IMR-90 (cell line): ENCODE data around the gene BBS12. TPM values are rescaled to one million over a fixed set of nuclear protein-coding genes. Genes with fewer than 3 reads are reported as not detected.
A peak's percentile ranks its signal among the peaks of the same experiment; 100 is the strongest.

Experiments used
- ATAC-seq: fragments of 200-7000 bp; cut with Tn5 transposase; 2 replicates; pipeline ENCODE4 v1.9.1; 2020; ENCODE audit warnings: low read depth, mild to moderate bottlenecking, moderate library complexity
- BruUV-seq: library from RNA; stranded (reverse); fragments of 400-500 nt; replicated peaks from 2 replicates; lab custom pipeline; 2021; lab: Mats Ljungman, UMichigan
- CTCF ChIA-PET: fragments of 300-600 bp; formaldehyde crosslinking; extraction: SDS; loops from one replicate; lab custom pipeline; 2021; ENCODE audit warnings: antibody characterized with exemption; lab: Yijun Ruan, JAX
- POLR2A ChIA-PET: fragments of 300-600 bp; sonication (Branson Sonifier 250); formaldehyde crosslinking; loops from one replicate; lab custom pipeline; 2022; ENCODE audit warnings: antibody characterized with exemption; ENCODE audit not compliant: unreplicated experiment; lab: Charles Lee
- DNase-seq: peaks from one replicate; pipeline ENCODE4 v3.0.0; 2013
- H2AFZ ChIP-seq: replicated peaks from 2 replicates; pipeline ENCODE3; 2013; ENCODE audit warnings: low read length, mild to moderate bottlenecking; ENCODE audit not compliant: poor library complexity
- H2AK5ac ChIP-seq: 2 replicates; pipeline ENCODE4 v1.6.1; 2013; ENCODE audit warnings: low read depth, low read length, inconsistent platforms
- H2AK9ac ChIP-seq: replicated peaks from 2 replicates; pipeline ENCODE3; 2013; ENCODE audit warnings: mild to moderate bottlenecking, low read depth, low read length, moderate library complexity; ENCODE audit not compliant: poor library complexity
- H2BK120ac ChIP-seq: 2 replicates; pipeline ENCODE4 v1.6.1; 2013; ENCODE audit warnings: low read depth, low read length, inconsistent platforms
- H2BK15ac ChIP-seq: 3 replicates; pipeline ENCODE4 v1.6.1; 2013; ENCODE audit warnings: low read depth, low read length, inconsistent platforms
- H2BK20ac ChIP-seq: 2 replicates; pipeline ENCODE4 v1.6.1; 2013; ENCODE audit warnings: low read depth, mild to moderate bottlenecking, inconsistent platforms, low read length, moderate library complexity
- H2BK5ac ChIP-seq: 2 replicates; pipeline ENCODE4 v1.6.1; 2013; ENCODE audit warnings: mild to moderate bottlenecking, low read depth, low read length, inconsistent platforms; ENCODE audit not compliant: poor library complexity, severe bottlenecking
- H3K14ac ChIP-seq: replicated peaks from 2 replicates; pipeline ENCODE4 v1.6.1; 2013; ENCODE audit warnings: low read depth, low read length, inconsistent platforms
- H3K18ac ChIP-seq: 2 replicates; pipeline ENCODE4 v1.6.1; 2013; ENCODE audit warnings: low read depth, low read length, control low read depth
- H3K23ac ChIP-seq: 2 replicates; pipeline ENCODE4 v1.6.1; 2013; ENCODE audit warnings: low read depth, low read length, inconsistent platforms
- H3K27ac ChIP-seq: 2 replicates; pipeline ENCODE4 v1.5.1; 2013; ENCODE audit warnings: mild to moderate bottlenecking, control low read depth, low read length; ENCODE audit not compliant: insufficient read depth
- H3K27me3 ChIP-seq: 2 replicates; pipeline ENCODE4 v1.6.1; 2013; ENCODE audit warnings: low read length; ENCODE audit not compliant: control insufficient read depth, insufficient read depth
- H3K36me3 ChIP-seq: 2 replicates; pipeline ENCODE4 v1.6.1; 2013; ENCODE audit warnings: low read length, mixed read lengths; ENCODE audit not compliant: control insufficient read depth, insufficient read depth
- H3K4ac ChIP-seq: 2 replicates; pipeline ENCODE4 v1.6.1; 2013; ENCODE audit warnings: low read depth, low read length, inconsistent platforms
- H3K4me1 ChIP-seq: 2 replicates; pipeline ENCODE4 v1.6.1; 2013; ENCODE audit warnings: low read length, mixed read lengths; ENCODE audit not compliant: control insufficient read depth, insufficient read depth
- H3K4me2 ChIP-seq: 2 replicates; pipeline ENCODE4 v1.6.1; 2013; ENCODE audit warnings: low read depth, mild to moderate bottlenecking, control low read depth, low read length, moderate library complexity
- H3K4me3 ChIP-seq: 2 replicates; pipeline ENCODE4 v1.5.1; 2013; ENCODE audit warnings: low read depth, mild to moderate bottlenecking, control low read depth, low read length, moderate library complexity; ENCODE audit not compliant: insufficient read depth
- H3K56ac ChIP-seq: 2 replicates; pipeline ENCODE4 v1.6.1; 2013; ENCODE audit warnings: low read length, inconsistent platforms; ENCODE audit not compliant: insufficient read depth; ENCODE audit errors: extremely low read depth
- H3K79me1 ChIP-seq, 2 experiments: 2 replicates each; pipeline ENCODE4 v1.6.1; 2013; ENCODE audit warnings: low read length in 2 of 2, inconsistent platforms in 1 of 2, low read depth in 1 of 2
- H3K9ac ChIP-seq: 2 replicates; pipeline ENCODE4 v1.6.1; 2013; ENCODE audit warnings: low read depth, low read length, control low read depth
- H3K9me1 ChIP-seq: 2 replicates; pipeline ENCODE4 v1.6.1; 2013; ENCODE audit warnings: low read length, inconsistent platforms; ENCODE audit not compliant: insufficient read depth
- H3K9me3 ChIP-seq: 2 replicates; pipeline ENCODE4 v1.6.1; 2013; ENCODE audit warnings: low read length; ENCODE audit not compliant: control insufficient read depth, insufficient read depth
- H4K20me1 ChIP-seq: 2 replicates; pipeline ENCODE4 v1.6.1; 2013; ENCODE audit warnings: low read length, inconsistent platforms; ENCODE audit not compliant: insufficient read depth
- H4K5ac ChIP-seq: 2 replicates; pipeline ENCODE4 v1.6.1; 2013; ENCODE audit warnings: mild to moderate bottlenecking, low read depth, low read length, control low read depth
- H4K8ac ChIP-seq, 2 experiments: 2 replicates each; pipeline ENCODE4 v1.6.1; 2013; ENCODE audit warnings: low read depth in 2 of 2, low read length in 2 of 2, control low read depth in 1 of 2, inconsistent platforms in 1 of 2
- H4K91ac ChIP-seq: 2 replicates; pipeline ENCODE4 v1.6.1; 2013; ENCODE audit warnings: low read depth, low read length, inconsistent platforms; ENCODE audit not compliant: insufficient read depth
- CEBPB ChIP-seq: IDR thresholded peaks from 2 replicates; pipeline ENCODE4 v1.6.1; 2012; ENCODE audit warnings: low read depth, low read length, improper control_type of control experiment
- ELK1 ChIP-seq: fragments of 150-350 bp; IDR thresholded peaks from 2 replicates; pipeline ENCODE4 v1.6.1; 2016; ENCODE audit warnings: low read depth, mild to moderate bottlenecking, low read length, moderate library complexity, borderline replicate concordance
- FOS ChIP-seq: fragments of 150-350 bp; IDR thresholded peaks from 2 replicates; pipeline ENCODE4 v1.6.1; 2016; ENCODE audit warnings: low read depth, low read length
- MAZ ChIP-seq: IDR thresholded peaks from 2 replicates; pipeline ENCODE4 v1.6.1; 2012; ENCODE audit warnings: low read depth, mild to moderate bottlenecking, low read length, improper control_type of control experiment, moderate library complexity, borderline replicate concordance
- MXI1 ChIP-seq: IDR thresholded peaks from 2 replicates; pipeline ENCODE4 v1.6.1; 2012; ENCODE audit warnings: low read depth, mild to moderate bottlenecking, low read length, moderate library complexity, borderline replicate concordance
- POLR2A ChIP-seq: IDR thresholded peaks from 2 replicates; pipeline ENCODE4 v1.6.1; 2012; ENCODE audit warnings: mild to moderate bottlenecking, low read depth, low read length
- RCOR1 ChIP-seq: IDR thresholded peaks from 2 replicates; pipeline ENCODE4 v1.6.1; 2012; ENCODE audit warnings: mild to moderate bottlenecking, low read length, improper control_type of control experiment; ENCODE audit not compliant: insufficient replicate concordance
- SMC3 ChIP-seq: fragments of 150-350 bp; IDR thresholded peaks from 2 replicates; pipeline ENCODE4 v1.6.1; 2016; ENCODE audit warnings: low read depth, mild to moderate bottlenecking, antibody characterized with exemption, low read length, moderate library complexity
- WGBS, 2 experiments: methylation state at CpG; one replicate each; pipeline versions ENCODE4 v1.1.5 to v1.1.7; 2013; ENCODE audit warnings: missing lambda C conversion rate in 2 of 2; ENCODE audit not compliant: insufficient read length in 1 of 2; ENCODE audit errors: extremely low coverage in 2 of 2; 5-methylcytosine and 5-hydroxymethylcytosine counted together
- dilution Hi-C: fragments of 300-500 bp; cut with HindIII; formaldehyde crosslinking; loops from one replicate; pipeline ENCODE4 v1.14.3; 2018; ENCODE audit warnings: low sequenced_read_pairs; ENCODE audit not compliant: unreplicated experiment
- in situ Hi-C: fragments of 300-500 bp; cut with MboI; formaldehyde crosslinking; loops from 3 replicates; pipeline ENCODE4 v1.14.3; 2019; ENCODE audit warnings: low sequenced_read_pairs, inconsistent platforms, mixed read lengths
- intact Hi-C: fragments of 100-400 bp; cut with micrococcal nuclease; formaldehyde crosslinking; loops from 2 replicates; pipeline ENCODE4 v1.10.0; 2022
- polyA plus RNA-seq, 3 experiments: library from polyadenylated mRNA; depleted of rRNA; stranded (reverse); fragments of >200 nt; gene quantifications; 2 replicates each; pipeline ENCODE4 v1.2.3, GENCODE V29; 2012; ENCODE audit warnings: low replicate concordance in 1 of 3
- total RNA-seq: library from RNA; depleted of rRNA; stranded (reverse); fragments of >200 nt; gene quantifications from 2 replicates; pipeline ENCODE4 v1.2.3, GENCODE V29; 2012
- TF ChIP-seq, protein P1 (sequence below): conservative IDR thresholded peaks from 2 replicates; pipeline ENCODE4 v1.5.1; 2012; ENCODE audit warnings: mild to moderate bottlenecking, low read depth, low read length, improper control_type of control experiment

Gene BBS12
- total and polyA plus RNA-seq, 2 of the 4 experiments (the other 2 are of a cell fraction), result 1.1 to 5.9 TPM

- H4K8ac ChIP-seq, result 0 out of 4 replicates have a peak overlapping the region, but pooled peaks of 1 of the 2 experiments have one; percentile 16
- H3K23ac ChIP-seq, result no peak overlapping the region
- in situ Hi-C loops (no loop called here), dilution Hi-C loops (no loop called here), intact Hi-C loops (loop anchor here (1.0 kb wide), 1 partner anchor 183 kb away; no protein-coding TSS in a partner anchor)
- ChIA-PET CTCF (interaction anchor here (1.0 to 1.5 kb wide), 11 partner anchors 12 to 199 kb away, joined by 3 to 6 read pairs (median 3); no protein-coding TSS in a partner anchor), POLR2A (no interaction called here)
- H3K4me3 ChIP-seq, result no peak overlapping the region
- no peak overlapping the region for H3K4me2 ChIP-seq
- no peaks in the 10 kb centered on the region for H3K27me3 ChIP-seq
- no peak for TF ChIP-seq MXI1
- no peak for TF ChIP-seq SMC3
- no peak for TF ChIP-seq RCOR1
- no peak for TF ChIP-seq FOS
- no peak for TF ChIP-seq POLR2A
- TF ChIP-seq ELK1, result no peak
- no peak for TF ChIP-seq CEBPB
- TF ChIP-seq, protein P1, sequence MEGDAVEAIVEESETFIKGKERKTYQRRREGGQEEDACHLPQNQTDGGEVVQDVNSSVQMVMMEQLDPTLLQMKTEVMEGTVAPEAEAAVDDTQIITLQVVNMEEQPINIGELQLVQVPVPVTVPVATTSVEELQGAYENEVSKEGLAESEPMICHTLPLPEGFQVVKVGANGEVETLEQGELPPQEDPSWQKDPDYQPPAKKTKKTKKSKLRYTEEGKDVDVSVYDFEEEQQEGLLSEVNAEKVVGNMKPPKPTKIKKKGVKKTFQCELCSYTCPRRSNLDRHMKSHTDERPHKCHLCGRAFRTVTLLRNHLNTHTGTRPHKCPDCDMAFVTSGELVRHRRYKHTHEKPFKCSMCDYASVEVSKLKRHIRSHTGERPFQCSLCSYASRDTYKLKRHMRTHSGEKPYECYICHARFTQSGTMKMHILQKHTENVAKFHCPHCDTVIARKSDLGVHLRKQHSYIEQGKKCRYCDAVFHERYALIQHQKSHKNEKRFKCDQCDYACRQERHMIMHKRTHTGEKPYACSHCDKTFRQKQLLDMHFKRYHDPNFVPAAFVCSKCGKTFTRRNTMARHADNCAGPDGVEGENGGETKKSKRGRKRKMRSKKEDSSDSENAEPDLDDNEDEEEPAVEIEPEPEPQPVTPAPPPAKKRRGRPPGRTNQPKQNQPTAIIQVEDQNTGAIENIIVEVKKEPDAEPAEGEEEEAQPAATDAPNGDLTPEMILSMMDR, result no peak
- no peak for TF ChIP-seq MAZ
- H4K20me1 ChIP-seq, result no peaks in the 10 kb centered on the region
- H3K36me3 ChIP-seq, result no peaks in the 10 kb centered on the region
- no peak overlapping the region for H2BK5ac ChIP-seq
- H2BK120ac ChIP-seq, result no peak overlapping the region
- DNase-seq (no peak), ATAC-seq (no peak)
- no peak overlapping the region for H3K27ac ChIP-seq
- H2BK15ac ChIP-seq, result no peak overlapping the region
- no peak overlapping the region for H3K14ac ChIP-seq
- H4K91ac ChIP-seq, result no peak overlapping the region
- no peak overlapping the region for H2AFZ ChIP-seq
- H3K18ac ChIP-seq, result no peak overlapping the region
- no peak overlapping the region for H4K5ac ChIP-seq
- BruUV-seq, result no TSS peak
- WGBS, 2 experiments, result no CpG with 5 or more reads among the region's 2 CpGs
- H3K56ac ChIP-seq, result no peak overlapping the region
- peaks cover 2% of the 10 kb centered on the region for H3K4me1 ChIP-seq
- H3K9ac ChIP-seq, result no peak overlapping the region; the same call in 1 of the 2 replicates
- H3K4ac ChIP-seq, result no peak overlapping the region
- H3K9me1 ChIP-seq, result peaks cover 3% of the 10 kb centered on the region; the same call in 1 of the 2 replicates
- H2AK5ac ChIP-seq, result no peak overlapping the region
- H2AK9ac ChIP-seq, result no peak overlapping the region
- H3K79me1 ChIP-seq, result peaks cover 7 to 11% of the 10 kb centered on the region in 2 experiments; a peak in 3 of 4 replicates
- H2BK20ac ChIP-seq, result no peak overlapping the region
- no peaks in the 10 kb centered on the region for H3K9me3 ChIP-seq
Measured at GRCh38 chr4:122731676-122732075, 828 bp upstream of the BBS12 start.
